HepG2 (cell line): ENCODE results near the gene NOL12. TPM values are rescaled to one million over a fixed set of nuclear protein-coding genes. Genes with fewer than 3 reads are reported as not detected.

Source experiments
- ADNP ChIP-seq: sonication (generic); formaldehyde crosslinking; IDR thresholded peaks from 2 replicates; pipeline ENCODE4 v1.4.0; 2020; ENCODE audit warnings: missing genetic modification reagents
- ARNTL ChIP-seq: sonication (generic); formaldehyde crosslinking; IDR thresholded peaks from 2 replicates; pipeline ENCODE4 v1.4.0; 2020; ENCODE audit warnings: mild to moderate bottlenecking, missing genetic modification reagents
- CEBPG ChIP-seq: IDR thresholded peaks from 2 replicates; pipeline ENCODE4 v1.6.1; 2016
- DPF2 ChIP-seq: sonication (generic); formaldehyde crosslinking; IDR thresholded peaks from 2 replicates; pipeline ENCODE4 v1.4.0; 2020; ENCODE audit warnings: mild to moderate bottlenecking, low read depth, missing genetic modification reagents, borderline replicate concordance
- ELF3 ChIP-seq: IDR thresholded peaks from 2 replicates; pipeline ENCODE4 v1.6.1; 2016; ENCODE audit warnings: missing genetic modification reagents, missing compliant biosample characterization
- FOXC1 ChIP-seq: sonication (generic); formaldehyde crosslinking; IDR thresholded peaks from 2 replicates; pipeline ENCODE4 v1.8.0; 2022; ENCODE audit warnings: mild to moderate bottlenecking, missing genetic modification reagents, borderline replicate concordance
- GABPA ChIP-seq, 2 experiments: IDR thresholded peaks; 2 replicates each; pipeline ENCODE4 v1.6.1; 2011 to 2016; ENCODE audit warnings: low read depth in 2 of 2, low read length in 1 of 2, missing biosample characterization in 1 of 2, missing genetic modification characterization in 1 of 2
- HDAC2 ChIP-seq: sonication (generic); formaldehyde crosslinking; IDR thresholded peaks from 2 replicates; pipeline ENCODE4 v1.4.0; 2020; ENCODE audit warnings: missing genetic modification reagents
- HMG20A ChIP-seq: IDR thresholded peaks from 2 replicates; pipeline ENCODE4 v1.6.1; 2016; ENCODE audit warnings: borderline replicate concordance
- MXD4 ChIP-seq: IDR thresholded peaks from 2 replicates; pipeline ENCODE4 v1.6.1; 2016; ENCODE audit warnings: mild to moderate bottlenecking, missing biosample characterization, missing genetic modification reagents
- MXI1 ChIP-seq: IDR thresholded peaks from 3 replicates; pipeline ENCODE4 v1.6.1; 2012; ENCODE audit warnings: low read depth, low read length, inconsistent platforms, borderline replicate concordance
- PHF21A ChIP-seq: sonication (generic); formaldehyde crosslinking; IDR thresholded peaks from 2 replicates; pipeline ENCODE4 v1.5.0; 2020; ENCODE audit warnings: mild to moderate bottlenecking, missing genetic modification reagents
- SALL1 ChIP-seq: sonication (generic); formaldehyde crosslinking; IDR thresholded peaks from 2 replicates; pipeline ENCODE4 v1.8.0; 2022; ENCODE audit warnings: mild to moderate bottlenecking, missing genetic modification reagents
- SAP130 ChIP-seq: IDR thresholded peaks from 2 replicates; pipeline ENCODE4 v1.6.1; 2016; ENCODE audit warnings: low read depth
- SNAI1 ChIP-seq: sonication (generic); formaldehyde crosslinking; IDR thresholded peaks from 2 replicates; pipeline ENCODE4 v1.5.0; 2020; ENCODE audit warnings: mild to moderate bottlenecking, missing genetic modification reagents, borderline replicate concordance
- TFAP4 ChIP-seq: sonication (generic); IDR thresholded peaks from 2 replicates; pipeline ENCODE4 v1.6.1; 2016; ENCODE audit warnings: low read depth, borderline replicate concordance
- ZNF274 ChIP-seq: sonication (generic); formaldehyde crosslinking; IDR thresholded peaks from 2 replicates; pipeline ENCODE4 v1.5.1; 2020; ENCODE audit warnings: mild to moderate bottlenecking, missing genetic modification reagents
- ZNF574 ChIP-seq: sonication (generic); formaldehyde crosslinking; IDR thresholded peaks from 2 replicates; pipeline ENCODE4 v1.4.0; 2020; ENCODE audit warnings: missing genetic modification reagents
- ZNF770 ChIP-seq: sonication (generic); formaldehyde crosslinking; IDR thresholded peaks from 2 replicates; pipeline ENCODE4 v1.5.0; 2020; ENCODE audit warnings: mild to moderate bottlenecking, missing genetic modification reagents
- polyA plus RNA-seq, 8 experiments: library from polyadenylated mRNA; depleted of rRNA in 3 of 8; stranded (reverse) in 7 of 8; unstranded in 1 of 8; fragments of >200 nt; fragmentation: Illumina TruSeq in 4 of 8; extraction: Trizol in 4 of 8; gene quantifications; 2 replicates each; pipeline versions ENCODE4 v1.2.1 to v1.2.3, GENCODE V29; 2011 to 2016; ENCODE audit warnings: low read depth in 4 of 8, missing spikeins in 1 of 8, mixed read lengths in 1 of 8; ENCODE audit not compliant: insufficient read depth in 1 of 8
- total RNA-seq, 5 experiments: library from RNA; depleted of rRNA; stranded (reverse); fragments of >200 nt; fragmentation: Illumina TruSeq; extraction: Trizol; gene quantifications; 2 replicates each; pipeline ENCODE4 v1.2.3, GENCODE V29; 2016; ENCODE audit warnings: low read depth in 1 of 5

NOL12 gene
- total and polyA plus RNA-seq, 2 of the 13 experiments (the other 11 are each of a cell fraction or from before 2014, with no cell fraction given): 14.3 to 31.4 TPM

GRCh38 chr22:37684803-37685615, 1.1 kb upstream of the NOL12 start (continued):
- TF ChIP-seq ZNF274 (CRISPR knock-in tag) (no peak), ELF3 (0 out of 2 replicates have a peak, but pooled peaks have one; percentile 18), ADNP (peak; percentile 59; the same call in 1 of the 2 replicates), ZNF574 (CRISPR knock-in tag) (peak; percentile 30; the same call in 1 of the 2 replicates), DPF2 (CRISPR knock-in tag) (0 out of 2 replicates have a peak, but pooled peaks have one; percentile 25), MXI1 (no peak), CEBPG (CRISPR knock-in tag) (peak; percentile 12; the same call in 1 of the 2 replicates), HMG20A (CRISPR knock-in tag) (peak; percentile 46; the same call in 1 of the 2 replicates), HDAC2 (CRISPR knock-in tag) (no peak; the same call in 1 of the 2 replicates), SAP130 (CRISPR knock-in tag) (peak; percentile 67), ZNF770 (CRISPR knock-in tag) (peak; percentile 71; the same call in 1 of the 2 replicates), TFAP4 (peak; percentile 61; the same call in 1 of the 2 replicates), GABPA (IDR thresholded peaks at IDR 0.05; ENCODE audit: low read depth, low read length) (no peak), GABPA (CRISPR knock-in tag; IDR thresholded peaks at IDR 0.05; ENCODE audit: low read depth) (0 out of 2 replicates have a peak, but pooled peaks have one; percentile 34), ARNTL (CRISPR knock-in tag) (no peak), SNAI1 (CRISPR knock-in tag) (peak; percentile 37; the same call in 1 of the 2 replicates), MXD4 (CRISPR knock-in tag) (no peak), SALL1 (0 out of 2 replicates have a peak, but pooled peaks have one; percentile 6), PHF21A (CRISPR knock-in tag) (0 out of 2 replicates have a peak, but pooled peaks have one; percentile 14), FOXC1 (CRISPR knock-in tag) (0 out of 2 replicates have a peak, but pooled peaks have one; percentile 9)
